Thymus (tissue), 11 donors: ENCODE results near the gene CPVL. TPM values are rescaled to one million over a fixed set of nuclear protein-coding genes. Genes with fewer than 3 reads are reported as not detected.

Experiments used
- DNase-seq, 9 donors: peaks; one replicate each; pipeline ENCODE4 v3.0.0-alpha.2; 2013; ENCODE audit warnings: low spot score in 9 of 9, low read depth in 6 of 9, missing footprints in 1 of 9
- H3K27ac ChIP-seq, 2 donors: one replicate each; pipeline ENCODE4 v1.5.1; 2013; ENCODE audit warnings: control low read depth in 1 of 2, low read depth in 1 of 2, low read length in 1 of 2, mild to moderate bottlenecking in 1 of 2, moderate library complexity in 1 of 2
- H3K27me3 ChIP-seq, 2 donors: one replicate each; pipeline ENCODE4 v1.5.1; 2013; ENCODE audit warnings: low read length in 1 of 2; ENCODE audit not compliant: control insufficient read depth in 2 of 2, insufficient read depth in 1 of 2
- H3K36me3 ChIP-seq, 2 donors: one replicate each; pipeline ENCODE4 v1.5.1; 2013; ENCODE audit warnings: low read length in 1 of 2, mild to moderate bottlenecking in 1 of 2, moderate library complexity in 1 of 2; ENCODE audit not compliant: control insufficient read depth in 2 of 2, insufficient read depth in 2 of 2
- H3K4me1 ChIP-seq, 2 donors: one replicate each; pipeline ENCODE4 v1.5.1; 2013; ENCODE audit warnings: low read length in 2 of 2; ENCODE audit not compliant: control insufficient read depth in 2 of 2, insufficient read depth in 2 of 2
- H3K4me3 ChIP-seq, 2 donors: one replicate each; pipeline ENCODE4 v1.5.1; 2013; ENCODE audit warnings: low read length in 2 of 2, control low read depth in 1 of 2, mild to moderate bottlenecking in 1 of 2
- H3K9me3 ChIP-seq, 2 donors: one replicate each; pipeline ENCODE4 v1.5.1; 2013; ENCODE audit warnings: low read length in 1 of 2, mild to moderate bottlenecking in 1 of 2; ENCODE audit not compliant: control insufficient read depth in 2 of 2, insufficient read depth in 1 of 2
- WGBS: extraction: QIAGEN DNeasy Blood & Tissue Kit; methylation state at CpG from one replicate; pipeline ENCODE4 v1.1.7; 2013; 5-methylcytosine and 5-hydroxymethylcytosine counted together
- polyA plus RNA-seq: library from polyadenylated mRNA; stranded (reverse); fragments of 200-250 nt; gene quantifications from one replicate; pipeline ENCODE4 v1.2.3, GENCODE V29; 2013
- total RNA-seq: library from RNA; stranded (reverse); fragments of 120-200 nt; gene quantifications from one replicate; pipeline ENCODE4 v1.2.4, GENCODE V29; 2013
- donor health status: healthy.

CPVL gene
- total and polyA plus RNA-seq, 2 donors: 112 to 125 TPM

DNA sequence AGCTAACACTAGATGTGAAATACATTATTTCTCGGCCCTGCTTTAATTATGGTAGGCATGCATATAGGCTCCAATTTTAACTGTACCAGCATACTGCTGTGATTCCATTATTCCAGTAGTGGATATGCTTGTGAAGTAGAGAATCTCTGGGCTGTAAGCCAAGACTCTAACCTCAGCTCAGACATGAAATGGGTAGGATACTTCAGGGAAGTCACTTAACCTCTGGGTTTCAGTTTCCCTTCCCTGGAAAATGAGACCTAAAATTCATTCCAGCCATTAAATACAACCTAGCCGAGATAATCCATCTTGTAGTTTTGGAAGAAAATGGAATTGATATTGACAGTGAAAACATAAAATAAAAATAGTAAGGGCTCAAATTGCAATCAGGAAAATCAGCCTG lies 128.6 kb downstream of the CPVL start:
- DNase-seq: peak in 1 of 9 donors; percentile 13
- peaks cover 0 to 7% of the 10 kb centered on the region in 2 donors for H3K36me3 ChIP-seq
- WGBS: 92% methylated on average over 2 of the region's 2 CpGs
- H3K4me1 ChIP-seq: no peaks in the 10 kb centered on the region
- no peaks in the 10 kb centered on the region for H3K9me3 ChIP-seq
- H3K27me3 ChIP-seq: no peaks in the 10 kb centered on the region
- H3K4me3 ChIP-seq: no peak overlapping the region
- H3K27ac ChIP-seq: no peak overlapping the region

DNA sequence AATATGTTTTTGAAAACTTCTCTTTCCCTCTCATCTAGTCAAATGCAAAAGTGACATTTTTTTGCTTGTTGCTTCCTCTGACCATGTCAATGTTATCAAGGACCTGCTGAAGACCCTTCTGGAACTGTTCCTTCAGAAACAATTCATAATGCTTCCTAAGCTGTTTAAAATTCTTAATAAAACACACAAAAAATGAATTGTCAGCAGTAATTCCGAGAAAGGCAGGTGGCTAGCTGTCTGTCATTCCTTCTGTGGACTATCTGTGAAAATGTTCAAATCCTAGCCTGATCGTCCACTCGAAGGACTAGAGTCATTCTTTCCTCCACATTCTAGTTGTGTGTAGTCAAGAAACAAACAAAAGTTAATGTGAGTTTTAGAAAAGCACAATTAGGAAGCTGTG lies 131.6 kb downstream of the CPVL start:
- no peaks in the 10 kb centered on the region for H3K9me3 ChIP-seq
- no peaks in the 10 kb centered on the region for H3K4me1 ChIP-seq
- H3K4me3 ChIP-seq: no peak overlapping the region
- over 99% methylated on average over 3 of the region's 3 CpGs for WGBS
- no peaks in the 10 kb centered on the region for H3K27me3 ChIP-seq
- no peak overlapping the region for H3K27ac ChIP-seq
- H3K36me3 ChIP-seq: no peaks in the 10 kb centered on the region
- DNase-seq: no peak

DNA sequence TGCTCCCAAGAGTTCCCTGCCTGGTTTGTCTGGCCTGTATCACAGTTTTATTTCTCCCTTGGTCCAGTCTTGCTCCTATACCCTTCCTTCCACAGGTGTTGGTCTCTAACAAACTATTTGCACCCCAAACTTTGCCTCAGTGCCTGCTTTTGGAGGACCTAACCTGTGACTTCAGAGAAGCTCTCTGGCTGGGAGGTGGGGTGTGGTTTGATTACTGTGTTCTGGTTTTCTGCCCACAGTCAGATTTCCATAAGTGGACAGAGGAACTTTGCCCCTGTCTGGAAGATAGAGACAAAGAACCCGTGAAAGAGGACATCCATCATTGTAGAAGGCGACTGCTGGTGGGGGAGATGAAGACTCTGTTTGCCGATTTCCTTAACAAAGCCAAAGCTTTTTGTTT lies 132.4 kb downstream of the CPVL start:
- no peak for DNase-seq
- WGBS: 98% methylated on average over 3 of the region's 3 CpGs

DNA sequence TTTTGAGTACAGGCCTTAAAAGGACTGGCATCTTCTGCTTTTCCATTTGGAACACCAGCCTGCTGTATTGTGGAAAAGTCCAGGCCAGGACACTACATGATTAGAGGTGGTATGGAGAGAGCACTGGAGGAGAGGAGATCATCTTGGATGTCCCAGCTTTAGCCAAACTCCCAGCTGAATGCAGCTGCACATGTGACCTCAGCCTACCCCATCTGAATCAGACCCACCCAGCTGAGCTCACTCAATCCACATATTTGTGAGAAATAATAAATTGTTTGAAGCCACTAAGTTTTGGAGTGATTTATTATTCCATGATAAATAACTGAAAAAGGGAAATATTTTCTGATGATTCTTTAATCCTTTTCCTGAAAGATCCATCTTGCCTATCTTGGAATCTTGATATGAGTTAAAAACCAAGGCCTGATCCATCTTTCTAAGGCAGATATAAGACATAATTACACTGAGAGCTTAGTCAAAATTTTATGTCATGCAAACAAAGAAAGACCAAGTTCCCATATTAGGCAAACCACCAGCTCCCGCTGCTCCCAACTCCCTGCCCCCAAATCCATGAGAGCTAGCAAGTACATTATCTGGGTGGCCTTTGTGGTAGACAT lies 133.1 kb downstream of the CPVL start:
- Histone ChIP-seq H3K4me1 (no peaks in the 10 kb centered on the region), H3K27me3 (no peaks in the 10 kb centered on the region), H3K27ac (no peak overlapping the region), H3K4me3 (no peak overlapping the region), H3K9me3 (no peaks in the 10 kb centered on the region), H3K36me3 (no peaks in the 10 kb centered on the region)
- DNase-seq: no peak
- 100% methylated on average over 1 of the region's 1 CpG for WGBS

More for the DNA sequence above, 132.4 kb downstream of the CPVL start:
- Histone ChIP-seq H3K4me3 (no peak overlapping the region), H3K36me3 (no peaks in the 10 kb centered on the region), H3K27ac (no peak overlapping the region), H3K9me3 (no peaks in the 10 kb centered on the region), H3K27me3 (no peaks in the 10 kb centered on the region), H3K4me1 (no peaks in the 10 kb centered on the region)

DNA sequence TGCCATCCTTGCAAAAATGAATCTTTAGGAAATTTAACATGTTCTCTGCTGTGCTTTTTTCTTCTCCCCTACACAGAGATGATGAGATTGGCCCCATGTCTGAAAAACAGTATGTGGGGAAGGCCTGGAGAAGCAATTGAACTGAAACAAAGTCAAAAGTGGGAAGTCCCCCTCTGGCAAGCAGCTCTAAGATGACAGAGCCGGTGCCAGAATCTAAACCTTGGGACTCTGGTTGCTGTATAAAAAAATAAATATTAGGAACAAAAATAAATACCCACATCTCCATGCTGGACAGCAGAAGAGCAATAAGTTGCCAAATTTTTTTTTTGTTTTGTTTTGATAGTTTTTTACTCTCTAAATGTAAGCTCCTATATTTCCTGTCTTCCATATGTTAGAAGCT lies 136.4 kb downstream of the CPVL start:
- DNase-seq: no peak
- Histone ChIP-seq H3K27me3 (no peaks in the 10 kb centered on the region), H3K4me3 (no peak overlapping the region), H3K27ac (no peak overlapping the region), H3K9me3 (no peaks in the 10 kb centered on the region), H3K36me3 (no peaks in the 10 kb centered on the region), H3K4me1 (no peaks in the 10 kb centered on the region)
- WGBS: 94% methylated on average over 1 of the region's 1 CpG

DNA sequence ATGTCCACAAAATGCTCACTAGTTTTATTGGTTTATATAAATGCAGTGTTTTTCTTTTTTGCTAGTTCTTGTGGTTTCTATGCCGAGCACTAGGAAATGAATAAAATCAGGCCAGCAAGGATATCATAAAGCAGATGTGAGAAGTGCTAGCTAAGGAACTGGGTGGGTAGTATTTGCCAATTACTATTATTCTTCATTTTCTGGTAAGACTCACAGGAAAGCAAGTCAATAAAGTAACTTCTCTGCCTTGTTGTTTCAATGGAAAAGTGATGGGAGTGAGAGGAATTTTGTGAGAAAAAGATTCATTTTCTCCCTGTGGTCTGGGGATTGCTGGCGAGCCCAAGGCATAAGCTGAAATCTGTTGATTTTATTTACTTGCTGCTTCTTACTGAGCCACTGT lies 137.7 kb downstream of the CPVL start:
- no peak overlapping the region for H3K4me3 ChIP-seq
- no peak for DNase-seq
- no peaks in the 10 kb centered on the region for H3K9me3 ChIP-seq
- H3K27ac ChIP-seq: no peak overlapping the region
- H3K36me3 ChIP-seq: no peaks in the 10 kb centered on the region
- no peaks in the 10 kb centered on the region for H3K4me1 ChIP-seq
- no peaks in the 10 kb centered on the region for H3K27me3 ChIP-seq
- WGBS: 76% methylated on average over 2 of the region's 2 CpGs

DNA sequence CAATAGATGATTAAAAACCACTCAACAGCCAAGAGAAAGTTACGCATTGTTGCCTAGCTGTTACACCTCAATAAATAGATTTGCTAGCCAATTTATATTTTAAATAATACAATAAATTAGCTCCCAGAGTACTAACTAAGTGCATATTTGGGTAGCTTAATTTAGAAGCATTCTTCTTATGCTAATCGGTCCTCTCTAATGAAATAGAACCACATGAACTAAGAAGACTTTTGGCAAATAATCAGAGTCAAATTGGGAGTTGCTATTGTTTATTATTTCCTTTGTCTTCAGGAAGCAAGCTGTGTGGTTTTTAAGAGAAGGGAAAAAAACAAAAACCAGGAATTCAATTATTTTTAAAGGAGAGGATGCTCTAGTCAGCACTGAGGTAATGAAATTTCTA lies 139.2 kb downstream of the CPVL start:
- H3K4me3 ChIP-seq: no peak overlapping the region
- H3K36me3 ChIP-seq: no peaks in the 10 kb centered on the region
- DNase-seq: no peak
- H3K27me3 ChIP-seq: no peaks in the 10 kb centered on the region
- no peaks in the 10 kb centered on the region for H3K9me3 ChIP-seq
- H3K4me1 ChIP-seq: no peaks in the 10 kb centered on the region
- 97% methylated on average over 2 of the region's 2 CpGs for WGBS
- no peak overlapping the region for H3K27ac ChIP-seq

DNA sequence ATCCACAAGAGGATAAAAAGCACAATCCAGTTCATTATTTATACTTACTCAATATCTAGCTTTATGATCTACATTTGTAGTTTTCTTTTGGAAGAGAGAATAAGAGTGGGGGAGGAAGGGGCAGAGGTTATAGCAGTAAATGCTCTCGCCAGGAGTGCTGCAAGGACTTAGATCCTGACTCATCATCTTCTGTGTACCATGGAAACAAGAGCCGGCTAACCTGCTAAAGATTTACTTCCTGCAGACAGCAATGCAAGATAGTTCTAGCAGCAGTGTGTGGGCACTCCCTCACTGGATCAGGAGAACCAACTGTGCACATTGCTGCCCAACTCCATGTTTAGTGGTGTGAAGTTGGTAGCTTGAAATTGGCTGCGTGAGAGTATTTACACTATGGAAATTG lies 140.5 kb downstream of the CPVL start:
- no peak for DNase-seq
- no peaks in the 10 kb centered on the region for H3K4me1 ChIP-seq
- H3K27ac ChIP-seq: no peak overlapping the region
- H3K27me3 ChIP-seq: no peaks in the 10 kb centered on the region
- H3K36me3 ChIP-seq: no peaks in the 10 kb centered on the region
- H3K4me3 ChIP-seq: no peak overlapping the region
- no peaks in the 10 kb centered on the region for H3K9me3 ChIP-seq
- 80% methylated on average over 3 of the region's 3 CpGs for WGBS

DNA sequence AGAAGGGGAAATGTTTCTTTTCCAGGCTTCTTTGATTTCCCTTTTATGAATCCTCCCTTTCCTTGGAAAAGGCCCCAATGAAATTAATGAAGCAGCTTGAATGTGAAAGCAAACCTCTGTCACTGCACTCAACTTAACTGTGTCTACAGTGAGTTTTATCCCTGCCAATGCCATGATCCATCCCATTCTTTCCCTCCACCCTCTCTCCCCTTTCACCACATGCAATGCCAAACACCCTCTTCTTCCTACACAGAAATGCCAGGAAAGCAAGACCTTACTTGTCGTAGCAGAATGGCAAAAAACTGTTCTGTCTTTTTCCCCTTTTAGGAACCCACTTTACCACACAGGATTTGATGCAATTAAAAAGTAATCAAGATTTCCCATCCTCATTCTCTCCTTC lies 140.9 kb downstream of the CPVL start:
- Histone ChIP-seq H3K27ac (no peak overlapping the region), H3K4me1 (no peaks in the 10 kb centered on the region), H3K9me3 (no peaks in the 10 kb centered on the region), H3K27me3 (no peaks in the 10 kb centered on the region), H3K36me3 (no peaks in the 10 kb centered on the region), H3K4me3 (no peak overlapping the region)
- 98% methylated on average over 1 of the region's 1 CpG for WGBS
- no peak for DNase-seq

DNA sequence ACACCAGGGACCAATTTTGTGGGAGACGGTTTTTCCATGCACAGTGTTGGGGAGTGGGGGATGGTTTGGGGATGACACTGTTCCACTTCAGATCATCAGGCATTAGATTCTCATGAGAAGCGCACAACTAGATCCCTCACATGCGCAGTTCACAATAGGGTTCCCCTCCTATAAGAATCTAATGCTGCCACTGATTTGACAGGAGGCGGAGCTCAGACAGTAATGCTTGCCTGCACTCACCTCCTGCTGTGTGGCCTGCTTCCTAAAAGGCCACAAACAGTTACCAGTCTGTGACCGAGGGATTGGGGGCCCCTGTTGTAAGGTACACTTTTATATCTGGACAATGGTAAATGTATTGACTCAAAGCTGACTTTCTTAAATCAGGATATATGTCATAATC lies 142.6 kb downstream of the CPVL start:
- H3K9me3 ChIP-seq: no peaks in the 10 kb centered on the region
- no peak for DNase-seq
- H3K27me3 ChIP-seq: no peaks in the 10 kb centered on the region
- H3K4me3 ChIP-seq: no peak overlapping the region
- no peak overlapping the region for H3K27ac ChIP-seq
- 97% methylated on average over 5 of the region's 5 CpGs for WGBS
- H3K4me1 ChIP-seq: no peaks in the 10 kb centered on the region
- H3K36me3 ChIP-seq: no peaks in the 10 kb centered on the region
